ENCODE measurements around the gene CTU1.

CTU1 gene

GRCh38 chr19:51071095-51071405, 37.2 kb downstream of the CTU1 start:
- H3K4me1 ChIP-seq (ENCODE audit: control insufficient read depth, insufficient read depth, low read depth, low read length): no peaks in the 10 kb centered on the region
- no peak overlapping the region for H3K4me3 ChIP-seq (ENCODE audit: insufficient read depth in 1 of 2, low read depth in 1 of 2, low read length in 2 of 2)
- no peaks in the 10 kb centered on the region for H3K79me1 ChIP-seq (replicated peaks; ENCODE audit: low read length, poor library complexity, severe bottlenecking)
- peaks cover 0 to 17% of the 10 kb centered on the region in 2 experiments for H3K27me3 ChIP-seq (ENCODE audit: control insufficient read depth in 1 of 2, insufficient read depth in 1 of 2, low read length in 2 of 2)
- no peak overlapping the region for H2AFZ ChIP-seq (ENCODE audit: low read depth, low read length)
- H3K4me2 ChIP-seq (ENCODE audit: low read length, poor library complexity, severe bottlenecking): no peak overlapping the region
- 72% methylated on average over 4 of the region's 4 CpGs for WGBS
- no peaks in the 10 kb centered on the region for H3K36me3 ChIP-seq (ENCODE audit: control insufficient read depth in 1 of 2, insufficient read depth in 2 of 2, low read depth in 1 of 2, low read length in 2 of 2)
- no peak overlapping the region for H2BK5ac ChIP-seq (ENCODE audit: low read depth, low read length, poor library complexity, severe bottlenecking)
- no peak overlapping the region for H2AK5ac ChIP-seq (ENCODE audit: low read length, severe bottlenecking)
- H3K9ac ChIP-seq (ENCODE audit: low read length): no peak overlapping the region
- peaks cover 18% of the 10 kb centered on the region for H3K9me3 ChIP-seq (ENCODE audit: control insufficient read depth, low read length)
- H3K27ac ChIP-seq (ENCODE audit: low read length, poor library complexity, severe bottlenecking): no peak overlapping the region
- H2BK15ac ChIP-seq (ENCODE audit: low read depth, poor library complexity, severe bottlenecking): no peak overlapping the region
- H3K23ac ChIP-seq (ENCODE audit: low read length in 2 of 2): no peak overlapping the region
- no peak overlapping the region for H2BK12ac ChIP-seq (ENCODE audit: low read length in 2 of 2)
- no peak overlapping the region for H4K8ac ChIP-seq (ENCODE audit: low read length)
- no peak overlapping the region for H3K14ac ChIP-seq (ENCODE audit: low read length in 2 of 2)
- no peak overlapping the region for H3K18ac ChIP-seq (ENCODE audit: low read depth in 1 of 2, low read length in 2 of 2)
- H4K91ac ChIP-seq (ENCODE audit: low read length): no peak overlapping the region
- no peak overlapping the region for H3K4ac ChIP-seq (ENCODE audit: low read depth in 1 of 2, low read length in 2 of 2)
- DNase-seq: no peak
- no peak overlapping the region for H2BK120ac ChIP-seq (ENCODE audit: low read depth, low read length)

GRCh38 chr19:51070334-51071094, 37.7 kb downstream of the CTU1 start:
- H2BK12ac ChIP-seq (ENCODE audit: low read length in 2 of 2): no peak overlapping the region

GRCh38 chr19:51066393-51067186, 41.6 kb downstream of the CTU1 start:
- Histone ChIP-seq H3K4me3 (ENCODE audit: insufficient read depth in 1 of 2, low read depth in 1 of 2, low read length in 2 of 2) (no peak overlapping the region), H2BK120ac (ENCODE audit: low read depth, low read length) (no peak overlapping the region), H4K91ac (ENCODE audit: low read length) (no peak overlapping the region), H2BK15ac (ENCODE audit: low read depth, poor library complexity, severe bottlenecking) (no peak overlapping the region), H3K27me3 (ENCODE audit: control insufficient read depth in 1 of 2, insufficient read depth in 1 of 2, low read length in 2 of 2) (peaks cover 5 to 38% of the 10 kb centered on the region in 2 experiments), H3K14ac (ENCODE audit: low read length in 2 of 2) (no peak overlapping the region), H2AK5ac (ENCODE audit: low read length, severe bottlenecking) (no peak overlapping the region), H3K36me3 (ENCODE audit: control insufficient read depth in 1 of 2, insufficient read depth in 2 of 2, low read depth in 1 of 2, low read length in 2 of 2) (no peaks in the 10 kb centered on the region), H3K4ac (ENCODE audit: low read depth in 1 of 2, low read length in 2 of 2) (no peak overlapping the region), H3K18ac (ENCODE audit: low read depth in 1 of 2, low read length in 2 of 2) (no peak overlapping the region), H2BK5ac (ENCODE audit: low read depth, low read length, poor library complexity, severe bottlenecking) (no peak overlapping the region), H3K79me1 (replicated peaks; ENCODE audit: low read length, poor library complexity, severe bottlenecking) (no peaks in the 10 kb centered on the region), H2BK12ac (ENCODE audit: low read length in 2 of 2) (no peak overlapping the region), H3K4me2 (ENCODE audit: low read length, poor library complexity, severe bottlenecking) (no peak overlapping the region), H3K9ac (ENCODE audit: low read length) (no peak overlapping the region), H3K23ac (ENCODE audit: low read length in 2 of 2) (no peak overlapping the region), H4K8ac (ENCODE audit: low read length) (no peak overlapping the region), H3K27ac (ENCODE audit: low read length, poor library complexity, severe bottlenecking) (no peak overlapping the region), H2AFZ (ENCODE audit: low read depth, low read length) (no peak overlapping the region), H3K9me3 (ENCODE audit: control insufficient read depth, low read length) (no peaks in the 10 kb centered on the region), H3K4me1 (ENCODE audit: control insufficient read depth, insufficient read depth, low read depth, low read length) (peaks cover 1% of the 10 kb centered on the region)
- 60% methylated on average over 7 of the region's 7 CpGs for WGBS
- DNase-seq: no peak

More at GRCh38 chr19:51070334-51071094, 37.7 kb downstream of the CTU1 start:
- Histone ChIP-seq H2BK15ac (ENCODE audit: low read depth, poor library complexity, severe bottlenecking) (no peak overlapping the region), H2BK5ac (ENCODE audit: low read depth, low read length, poor library complexity, severe bottlenecking) (no peak overlapping the region), H2AFZ (ENCODE audit: low read depth, low read length) (no peak overlapping the region), H3K4ac (ENCODE audit: low read depth in 1 of 2, low read length in 2 of 2) (no peak overlapping the region), H3K9me3 (ENCODE audit: control insufficient read depth, low read length) (peaks cover 18% of the 10 kb centered on the region), H3K79me1 (replicated peaks; ENCODE audit: low read length, poor library complexity, severe bottlenecking) (no peaks in the 10 kb centered on the region), H3K18ac (ENCODE audit: low read depth in 1 of 2, low read length in 2 of 2) (no peak overlapping the region), H3K9ac (ENCODE audit: low read length) (no peak overlapping the region), H3K4me2 (ENCODE audit: low read length, poor library complexity, severe bottlenecking) (no peak overlapping the region), H3K14ac (ENCODE audit: low read length in 2 of 2) (no peak overlapping the region), H2AK5ac (ENCODE audit: low read length, severe bottlenecking) (no peak overlapping the region), H3K4me1 (ENCODE audit: control insufficient read depth, insufficient read depth, low read depth, low read length) (no peaks in the 10 kb centered on the region), H3K36me3 (ENCODE audit: control insufficient read depth in 1 of 2, insufficient read depth in 2 of 2, low read depth in 1 of 2, low read length in 2 of 2) (no peaks in the 10 kb centered on the region), H4K91ac (ENCODE audit: low read length) (no peak overlapping the region), H3K27me3 (ENCODE audit: control insufficient read depth in 1 of 2, insufficient read depth in 1 of 2, low read length in 2 of 2) (peaks cover 5 to 22% of the 10 kb centered on the region in 2 experiments), H3K27ac (ENCODE audit: low read length, poor library complexity, severe bottlenecking) (no peak overlapping the region), H3K4me3 (ENCODE audit: insufficient read depth in 1 of 2, low read depth in 1 of 2, low read length in 2 of 2) (no peak overlapping the region), H2BK120ac (ENCODE audit: low read depth, low read length) (no peak overlapping the region), H4K8ac (ENCODE audit: low read length) (no peak overlapping the region), H3K23ac (ENCODE audit: low read length in 2 of 2) (no peak overlapping the region)
- no peak for DNase-seq
- WGBS: 84% methylated on average over 5 of the region's 5 CpGs

GRCh38 chr19:51065221-51065960, 42.8 kb downstream of the CTU1 start:
- no peak overlapping the region for H3K4me2 ChIP-seq (ENCODE audit: low read length, poor library complexity, severe bottlenecking)
- no peak overlapping the region for H2AFZ ChIP-seq (ENCODE audit: low read depth, low read length)
- peaks cover 1% of the 10 kb centered on the region for H3K4me1 ChIP-seq (ENCODE audit: control insufficient read depth, insufficient read depth, low read depth, low read length)
- H4K8ac ChIP-seq (ENCODE audit: low read length): no peak overlapping the region
- H3K27me3 ChIP-seq (ENCODE audit: control insufficient read depth in 1 of 2, insufficient read depth in 1 of 2, low read length in 2 of 2): peaks cover 5 to 39% of the 10 kb centered on the region in 2 experiments
- DNase-seq: no peak
- H2BK12ac ChIP-seq (ENCODE audit: low read length in 2 of 2): no peak overlapping the region
- H3K9me3 ChIP-seq (ENCODE audit: control insufficient read depth, low read length): no peaks in the 10 kb centered on the region
- no peak overlapping the region for H2BK5ac ChIP-seq (ENCODE audit: low read depth, low read length, poor library complexity, severe bottlenecking)
- no peak overlapping the region for H2BK120ac ChIP-seq (ENCODE audit: low read depth, low read length)
- WGBS: 7% methylated on average over 25 of the region's 25 CpGs
- H3K4me3 ChIP-seq (ENCODE audit: insufficient read depth in 1 of 2, low read depth in 1 of 2, low read length in 2 of 2): no peak overlapping the region
- H2BK15ac ChIP-seq (ENCODE audit: low read depth, poor library complexity, severe bottlenecking): no peak overlapping the region
- H3K79me1 ChIP-seq (replicated peaks; ENCODE audit: low read length, poor library complexity, severe bottlenecking): no peaks in the 10 kb centered on the region
- no peak overlapping the region for H3K27ac ChIP-seq (ENCODE audit: low read length, poor library complexity, severe bottlenecking)
- H4K91ac ChIP-seq (ENCODE audit: low read length): no peak overlapping the region
- no peak overlapping the region for H3K23ac ChIP-seq (ENCODE audit: low read length in 2 of 2)
- H3K36me3 ChIP-seq (ENCODE audit: control insufficient read depth in 1 of 2, insufficient read depth in 2 of 2, low read depth in 1 of 2, low read length in 2 of 2): no peaks in the 10 kb centered on the region
- H3K18ac ChIP-seq (ENCODE audit: low read depth in 1 of 2, low read length in 2 of 2): no peak overlapping the region
- no peak overlapping the region for H3K4ac ChIP-seq (ENCODE audit: low read depth in 1 of 2, low read length in 2 of 2)
- H2AK5ac ChIP-seq (ENCODE audit: low read length, severe bottlenecking): no peak overlapping the region
- no peak overlapping the region for H3K9ac ChIP-seq (ENCODE audit: low read length)
- H3K14ac ChIP-seq (ENCODE audit: low read length in 2 of 2): no peak overlapping the region

Data from mesenchymal stem cell (in vitro differentiated cells and primary cell).